Activated CD4-positive, alpha-beta T cell treated with anti-CD3 and anti-CD28 coated beads, Interleukin-2, amount 50 U/mL, for 24 hours (primary cell): ENCODE results near the gene JADE2.
"Not testable (repeated sequence)": the region's sequence is repeated elsewhere in the genome, so short reads cannot be mapped to it uniquely, and the experiment has no call there.

ENCODE experiments used
- DNase-seq, 2 donors: peaks; one replicate each; pipeline ENCODE4 v3.0.0-alpha.2; 2020; ENCODE audit warnings: low read depth in 1 of 2, low spot score in 1 of 2

The JADE2 gene

GRCh38 chr5:134507452-134507851 is 18.0 kb upstream of the JADE2 start:
- no peak for DNase-seq

GRCh38 chr5:134508521-134509195 is 16.8 kb upstream of the JADE2 start:
- DNase-seq = no peak

GRCh38 chr5:134509308-134510040 is 16.0 kb upstream of the JADE2 start:
- no peak for DNase-seq

- DNase-seq = peak; percentile 24 to 59
Measured at GRCh38 chr5:134510970-134511795, 14.3 kb upstream of the JADE2 start.

GRCh38 chr5:134511796-134512660 is 13.4 kb upstream of the JADE2 start:
- no peak for DNase-seq

GRCh38 chr5:134512661-134512999 is 12.8 kb upstream of the JADE2 start:
- DNase-seq = no peak

- no peak for DNase-seq
Measured at GRCh38 chr5:134515801-134516200, 9.7 kb upstream of the JADE2 start.

GRCh38 chr5:134516984-134517383 is 8.5 kb upstream of the JADE2 start:
- DNase-seq = not testable (repeated sequence)

- no peak for DNase-seq
Measured at GRCh38 chr5:134517553-134517952, 7.9 kb upstream of the JADE2 start.

- DNase-seq = no peak
Measured at GRCh38 chr5:134519989-134520388, 5.5 kb upstream of the JADE2 start.

- no peak for DNase-seq
Measured at GRCh38 chr5:134521841-134522240, 3.6 kb upstream of the JADE2 start.

GRCh38 chr5:134523543-134524271 is 1.8 kb upstream of the JADE2 start:
- DNase-seq = no peak

GRCh38 chr5:134524272-134524825 is 1.1 kb upstream of the JADE2 start:
- DNase-seq = peak; percentile 48 to 49

- peak; percentile 25 to 39 for DNase-seq
Measured at GRCh38 chr5:134525683-134526482, 413 bp downstream of the JADE2 start.

GRCh38 chr5:134526483-134527155 is 1.1 kb downstream of the JADE2 start:
- peak in 1 of 2 donors; percentile 65 for DNase-seq

- DNase-seq = peak; percentile 60 to 63
Measured at GRCh38 chr5:134527156-134527960, 1.9 kb downstream of the JADE2 start.

- no peak for DNase-seq
Measured at GRCh38 chr5:134527961-134528424, 2.5 kb downstream of the JADE2 start.

GRCh38 chr5:134528556-134528955 is 3.1 kb downstream of the JADE2 start:
- DNase-seq = no peak
